ENCODE results near the gene LZIC.

The LZIC gene

GRCh38 chr1:9886092-9886742, 57.0 kb downstream of the LZIC start:
- DNase-seq (ENCODE audit: low spot score), result no peak

- DNase-seq (ENCODE audit: low spot score), result no peak
Observed at GRCh38 chr1:9884805-9885204, 58.4 kb downstream of the LZIC start.

GRCh38 chr1:9883585-9884449, 59.4 kb downstream of the LZIC start:
- DNase-seq (ENCODE audit: low spot score), result no peak

- no peak for DNase-seq (ENCODE audit: low spot score)
Observed at GRCh38 chr1:9882945-9883303, 60.3 kb downstream of the LZIC start.

- no peak for DNase-seq (ENCODE audit: low spot score)
Observed at GRCh38 chr1:9882296-9882944, 60.8 kb downstream of the LZIC start.

GRCh38 chr1:9881838-9882249, 61.3 kb downstream of the LZIC start:
- no peak for DNase-seq (ENCODE audit: low spot score)

Measured in HuH-7.5 (cell line).